SIG-M5 (cell line): Measurements from ENCODE around the gene MOV10.

Experiments used
- DNase-seq: peaks from one replicate; lab custom pipeline; 2025; lab: John Stamatoyannopoulos, UW

Gene MOV10

DNA sequence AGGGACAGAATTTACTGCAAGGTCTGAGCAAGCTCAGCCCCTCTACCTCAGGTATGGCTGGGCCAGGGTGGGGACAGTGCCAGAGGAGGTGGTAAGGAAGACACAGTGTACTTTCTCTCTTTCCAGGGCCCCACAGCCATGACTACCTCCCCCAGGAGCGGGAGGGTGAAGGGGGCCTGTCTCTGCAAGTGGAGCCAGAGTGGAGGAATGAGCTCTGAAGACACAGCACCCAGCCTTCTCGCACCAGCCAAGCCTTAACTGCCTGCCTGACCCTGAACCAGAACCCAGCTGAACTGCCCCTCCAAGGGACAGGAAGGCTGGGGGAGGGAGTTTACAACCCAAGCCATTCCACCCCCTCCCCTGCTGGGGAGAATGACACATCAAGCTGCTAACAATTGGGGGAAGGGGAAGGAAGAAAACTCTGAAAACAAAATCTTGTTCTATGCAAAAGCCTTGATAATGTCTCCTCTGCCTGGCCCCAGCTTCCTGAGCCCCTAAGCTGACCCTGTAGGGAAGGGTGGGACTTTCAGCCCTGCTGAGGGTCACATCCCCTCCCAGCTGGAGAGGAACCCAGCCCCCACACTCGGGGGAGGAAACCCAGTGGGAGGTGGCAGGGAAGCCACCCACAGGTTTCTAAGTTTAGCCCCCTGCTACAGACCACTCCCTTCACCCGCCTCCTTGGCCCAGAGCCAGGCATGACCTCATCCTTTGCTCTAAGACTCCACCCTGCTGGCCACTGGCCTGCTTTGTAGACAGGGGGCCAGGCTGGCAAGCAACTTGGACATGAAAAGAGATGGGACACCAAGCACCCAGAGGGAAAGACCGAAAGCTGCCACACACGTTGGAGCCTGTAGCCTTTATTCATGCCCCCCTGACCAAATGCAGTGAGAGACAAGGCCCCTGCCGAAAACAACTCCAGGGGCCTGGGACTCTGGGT is 26.1 kb downstream of the MOV10 start:
- peak; percentile 46 for DNase-seq

DNA sequence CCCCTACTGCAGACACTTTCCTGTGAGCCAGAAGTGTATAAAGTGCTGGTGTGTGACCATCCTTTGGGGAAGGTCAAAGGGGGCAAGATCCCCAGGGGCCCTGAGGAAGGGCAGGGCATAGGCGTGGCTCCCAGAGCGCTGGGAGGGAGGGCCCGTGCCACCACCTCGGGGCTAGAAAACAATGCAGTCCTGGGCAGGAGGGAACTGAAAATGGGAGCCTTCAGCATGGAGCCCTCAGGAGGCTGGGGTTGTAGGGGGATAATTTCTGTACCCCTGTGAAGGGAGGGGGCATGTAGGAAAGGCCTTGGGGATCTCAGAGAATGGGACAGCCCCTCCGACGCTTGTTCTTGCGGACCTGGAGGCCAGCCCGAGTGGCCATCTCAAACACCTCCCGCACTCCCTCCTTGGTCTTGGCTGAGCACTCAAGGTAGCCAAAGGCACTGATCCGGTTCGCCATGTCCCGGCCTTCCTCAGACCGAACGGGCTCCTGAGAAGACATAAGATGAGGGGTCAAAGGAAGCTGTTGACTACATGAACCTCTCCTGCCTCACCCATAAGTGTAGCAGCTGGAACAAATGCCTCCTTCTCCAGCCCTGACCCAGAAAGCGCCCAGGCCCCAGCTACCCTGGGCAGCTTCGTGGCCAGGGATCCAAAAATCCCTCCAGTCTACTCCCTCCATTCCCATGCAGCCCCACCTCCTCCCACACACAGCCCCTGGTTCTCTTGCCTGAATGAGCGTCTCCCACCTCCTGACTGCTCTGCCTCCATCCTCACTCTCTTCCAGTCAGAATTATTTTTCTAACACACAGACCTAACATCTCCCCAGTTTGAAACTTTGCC is 27.0 kb downstream of the MOV10 start:
- DNase-seq = no peak

DNA sequence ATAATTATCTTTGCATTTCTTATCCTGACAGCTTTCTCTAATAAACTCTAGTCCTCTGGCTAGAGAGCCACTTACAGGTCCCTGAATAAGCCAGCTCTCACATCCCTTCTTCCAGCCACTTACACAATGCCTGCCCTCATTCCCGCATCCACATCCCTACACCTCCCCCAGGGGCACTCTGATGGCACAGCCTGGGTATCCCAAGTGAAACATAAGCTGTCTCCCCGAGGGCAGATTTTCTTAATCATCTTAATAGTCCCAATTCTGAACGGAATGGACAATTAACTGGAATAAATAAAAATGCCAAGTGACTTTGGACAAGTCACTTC is 27.6 kb downstream of the MOV10 start:
- no peak for DNase-seq

DNA sequence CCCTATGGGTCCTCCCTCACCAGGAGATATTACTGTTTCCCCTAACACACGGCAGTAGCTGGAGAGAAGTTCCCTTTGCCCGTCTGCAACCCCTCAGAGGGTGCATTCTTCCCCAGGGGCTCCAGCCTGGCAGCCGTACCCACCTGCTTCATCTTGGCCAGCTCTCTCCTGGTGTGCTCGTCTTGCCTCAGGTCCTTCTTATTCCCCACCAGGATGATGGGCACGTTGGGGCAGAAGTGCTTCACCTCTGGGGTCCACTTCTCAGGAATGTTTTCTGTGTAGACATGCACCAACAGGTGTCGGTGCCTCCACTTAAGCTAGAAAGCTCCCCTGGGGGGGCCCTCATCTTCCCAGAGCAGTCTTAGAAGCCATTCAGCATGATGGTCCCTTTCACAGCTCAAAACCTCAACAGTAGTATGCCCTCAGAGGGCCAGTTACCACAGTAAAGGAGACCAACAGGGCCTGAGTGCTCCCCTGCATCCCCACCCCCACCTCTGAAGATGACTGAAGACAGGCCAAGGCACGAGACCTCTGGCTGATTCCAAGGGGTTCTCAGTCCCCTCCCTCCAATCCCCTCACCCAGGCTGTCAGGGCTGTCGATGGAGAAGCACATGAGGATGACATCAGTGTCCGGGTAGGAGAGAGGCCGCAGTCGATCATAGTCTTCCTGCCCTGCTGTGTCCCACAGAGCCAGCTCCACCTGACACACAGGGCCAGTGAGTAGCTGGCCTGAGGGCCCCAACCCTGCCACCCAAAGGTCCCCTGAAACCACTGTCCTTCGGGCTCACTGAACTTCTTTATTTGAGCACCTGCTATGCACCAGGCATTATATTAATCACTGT is 28.2 kb downstream of the MOV10 start:
- DNase-seq = no peak

DNA sequence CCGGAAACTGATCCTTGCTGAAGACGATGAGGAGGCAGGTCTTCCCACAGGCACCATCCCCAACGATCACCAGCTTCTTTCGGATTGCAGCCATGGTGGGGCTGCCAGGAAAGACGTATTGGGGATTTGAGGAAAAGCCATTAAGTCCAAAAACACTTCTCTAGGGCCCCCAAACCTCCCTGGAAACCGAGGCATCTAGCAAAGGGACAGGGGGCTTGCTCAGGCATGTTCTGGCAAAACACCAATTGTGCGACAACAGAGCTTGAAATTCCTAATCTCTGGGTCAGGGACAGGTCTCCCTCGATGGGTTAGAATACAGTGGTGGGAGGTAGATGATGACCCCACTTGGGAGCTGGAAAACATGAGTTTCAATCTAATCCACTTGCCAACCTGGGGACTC is 29.2 kb downstream of the MOV10 start:
- no peak for DNase-seq

DNA sequence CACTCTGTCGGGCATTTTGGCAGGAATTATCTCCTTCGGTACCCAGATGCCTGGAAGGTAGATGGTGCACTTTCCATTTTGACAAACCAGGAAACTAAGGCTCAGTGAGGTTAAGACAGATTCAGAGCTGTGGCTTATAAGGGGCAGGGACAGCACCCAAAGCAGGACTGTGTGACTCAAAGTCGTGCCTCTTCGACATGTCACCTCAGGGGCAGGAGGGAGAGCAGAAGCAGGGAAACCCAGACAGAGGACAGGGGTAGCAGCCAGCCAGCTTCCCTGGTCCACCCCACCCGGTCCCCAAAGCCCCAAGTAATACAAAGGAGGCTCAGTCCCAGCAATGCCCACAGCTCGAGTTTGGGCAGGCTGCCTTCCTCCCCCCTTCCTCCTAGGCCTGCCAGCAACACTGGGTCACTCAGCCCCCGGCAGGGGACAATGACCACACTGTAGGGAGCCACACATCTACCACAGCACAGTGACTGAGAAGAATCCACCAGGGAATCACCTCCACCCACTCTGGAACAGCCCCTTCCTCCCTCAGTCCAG is 30.0 kb downstream of the MOV10 start:
- DNase-seq = no peak

DNA sequence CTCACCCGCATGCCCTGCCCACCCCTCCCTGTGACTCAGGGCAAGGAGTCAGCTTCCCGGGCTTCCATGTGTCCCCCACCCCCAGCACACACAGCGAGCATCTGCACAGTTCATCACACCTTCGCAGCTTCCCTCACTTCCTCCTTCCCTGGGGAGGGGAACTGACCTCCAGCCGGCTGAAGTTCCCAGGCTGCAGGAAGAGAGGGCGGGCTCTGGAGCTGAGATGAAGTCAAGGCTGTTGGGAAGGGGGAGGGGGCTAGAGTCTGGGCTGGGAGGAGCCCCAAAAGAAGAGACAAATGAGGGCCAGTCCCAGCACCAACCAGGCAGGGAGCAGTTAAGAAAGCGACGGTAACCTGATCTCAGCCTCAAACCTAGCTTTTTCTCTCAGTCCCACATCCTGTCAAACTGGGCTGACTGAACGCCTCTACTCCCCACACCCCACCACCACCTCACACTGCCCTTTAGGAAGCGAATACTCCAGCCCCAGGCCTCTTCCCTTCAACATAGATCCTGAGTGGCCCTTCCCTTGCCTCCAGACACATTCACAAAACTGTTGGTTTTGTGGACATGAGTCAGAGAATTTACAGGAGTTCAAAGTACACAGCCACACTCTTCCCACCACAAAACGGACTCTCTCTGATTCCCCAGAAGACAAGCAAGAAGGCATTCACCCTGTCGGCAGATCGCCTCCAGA is 30.6 kb downstream of the MOV10 start:
- no peak for DNase-seq

DNA sequence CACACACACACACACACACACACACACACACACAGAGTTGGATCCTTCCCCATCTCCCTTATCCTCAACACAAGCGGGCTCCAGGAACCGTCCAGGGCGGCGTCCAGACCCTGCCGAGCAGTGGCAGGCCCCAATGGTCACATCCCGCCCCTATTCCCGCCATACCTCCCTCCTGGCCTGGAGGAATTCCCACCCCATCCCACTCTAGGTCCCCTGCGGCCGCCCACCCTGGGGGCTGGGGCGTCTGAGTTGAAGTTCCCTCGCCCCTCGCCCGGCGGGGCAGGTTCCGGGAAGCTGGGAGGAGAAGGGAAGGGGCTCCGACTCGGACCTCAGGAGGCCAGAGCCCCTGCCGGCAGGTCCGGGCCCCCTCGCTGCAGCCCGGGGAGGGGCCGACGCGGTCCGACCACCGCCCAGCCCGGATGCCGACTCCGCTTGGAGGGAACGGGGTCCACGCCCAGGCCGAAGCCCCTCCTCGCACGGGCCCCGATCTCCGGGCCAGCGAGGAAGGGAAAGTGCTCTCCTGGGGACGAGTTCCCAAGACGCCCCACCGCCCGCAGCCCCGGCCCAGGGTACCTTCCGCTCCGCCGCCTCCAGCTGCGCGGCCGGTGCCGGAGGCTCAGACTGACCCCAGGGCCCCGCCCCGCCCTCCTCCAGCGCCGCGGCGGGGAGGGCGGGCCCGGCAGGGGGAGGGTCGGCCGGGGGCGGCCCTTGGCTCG is 32.2 kb downstream of the MOV10 start, which contains the start of gene RHOC:
Gene RHOC, minus strand, starts transcription at position 623 of the 716 bp plus-strand sequence. CDS start 3,328 bp downstream, outside the sequence.
- DNase-seq = no peak

DNA sequence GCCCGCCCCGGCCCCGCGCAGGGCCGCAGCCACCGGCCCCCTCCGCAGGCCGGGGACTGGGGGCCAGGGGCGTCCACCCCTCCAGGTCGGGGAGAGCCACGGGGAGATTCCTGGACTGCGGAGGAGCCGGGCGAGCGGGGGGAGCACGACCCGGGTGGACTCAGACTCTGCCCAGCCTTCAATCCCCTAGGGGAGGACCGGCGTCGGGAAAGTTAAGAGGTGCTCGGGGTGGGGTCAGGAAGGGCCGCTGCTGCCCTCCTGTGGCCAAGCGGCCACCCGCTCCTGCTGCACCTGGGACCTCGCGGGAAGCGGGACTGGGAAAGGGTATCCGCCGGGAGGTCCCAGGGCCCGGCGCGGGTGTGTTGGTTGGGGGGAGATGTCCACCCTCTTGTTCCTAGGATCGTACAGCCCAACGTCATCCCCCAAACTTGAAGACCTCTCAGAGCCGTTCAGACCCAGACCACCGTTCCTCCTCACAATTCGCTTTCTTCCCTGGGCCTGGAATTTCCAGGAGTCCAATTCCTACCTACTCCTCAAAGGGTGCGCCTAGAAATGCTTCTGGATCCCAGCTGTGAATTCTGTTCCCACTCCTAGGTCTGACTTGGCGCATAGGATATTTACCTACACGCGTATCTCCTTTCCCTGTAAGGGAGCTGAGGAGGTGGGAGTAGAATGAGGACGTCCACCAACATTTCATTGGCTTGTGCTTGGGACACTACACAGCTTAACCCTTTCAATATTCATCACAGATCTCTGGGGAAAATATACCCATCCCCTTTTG is 33.0 kb downstream of the MOV10 start:
- no peak for DNase-seq

DNA sequence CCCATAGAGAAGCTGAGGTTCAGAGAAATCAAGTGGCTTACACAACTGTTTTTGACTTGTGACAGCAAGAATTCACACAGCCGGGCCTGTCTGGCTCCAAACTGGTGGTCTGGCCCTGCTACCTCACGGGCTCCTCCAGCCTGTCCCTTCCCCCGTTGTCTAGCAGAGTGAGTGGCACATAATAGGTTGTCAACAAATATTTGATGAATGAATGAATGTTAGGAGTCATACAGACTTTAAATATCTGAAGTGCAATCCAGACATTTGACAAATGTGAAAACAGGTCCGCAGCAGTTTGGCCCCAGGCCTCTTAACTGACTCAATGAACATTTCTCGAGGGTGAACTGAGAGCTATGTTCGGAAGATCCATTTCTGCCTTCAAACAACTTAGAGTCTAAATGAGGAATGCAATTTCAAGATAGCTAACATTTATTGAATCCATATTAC is 33.6 kb downstream of the MOV10 start:
- no peak for DNase-seq

DNA sequence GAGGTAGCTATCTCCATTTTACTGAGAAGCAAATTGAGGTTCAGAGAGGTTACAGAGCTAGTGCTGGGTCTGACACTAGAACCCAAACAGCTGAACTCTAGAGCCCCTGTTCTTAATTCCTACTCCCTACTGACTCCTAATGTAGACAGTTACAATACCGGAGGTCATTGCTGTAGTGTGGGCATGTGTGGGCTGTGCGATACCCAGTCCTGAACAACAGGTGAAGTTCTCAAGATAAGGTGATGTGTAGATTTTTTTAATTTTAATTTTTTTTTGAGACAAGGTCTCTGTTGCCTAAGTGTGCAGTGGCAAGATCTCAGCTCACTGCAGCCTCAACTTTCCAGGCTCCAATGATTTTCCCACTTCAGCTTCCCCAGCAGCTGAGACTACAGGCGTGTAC is 34.0 kb downstream of the MOV10 start:
- DNase-seq = no peak

DNA sequence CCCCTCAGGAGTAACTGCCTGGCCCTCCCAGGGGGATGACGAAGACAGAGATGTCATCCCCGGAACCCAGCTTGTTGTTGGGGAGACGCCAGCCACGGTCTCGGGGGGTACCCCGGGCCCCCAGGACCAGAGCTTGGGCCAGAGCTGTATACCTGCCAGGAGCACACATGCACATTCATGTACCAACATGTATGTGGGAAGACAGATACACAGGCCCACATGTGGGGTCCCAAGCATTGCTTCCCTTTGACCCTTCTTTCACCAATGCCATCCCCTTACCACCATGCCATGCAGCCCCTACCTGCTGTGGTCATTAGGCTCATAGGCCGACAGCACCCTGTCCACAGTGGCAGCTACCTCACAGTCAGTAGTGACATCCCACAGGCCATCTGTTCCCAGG is 35.7 kb downstream of the MOV10 start:
- no peak for DNase-seq

DNA sequence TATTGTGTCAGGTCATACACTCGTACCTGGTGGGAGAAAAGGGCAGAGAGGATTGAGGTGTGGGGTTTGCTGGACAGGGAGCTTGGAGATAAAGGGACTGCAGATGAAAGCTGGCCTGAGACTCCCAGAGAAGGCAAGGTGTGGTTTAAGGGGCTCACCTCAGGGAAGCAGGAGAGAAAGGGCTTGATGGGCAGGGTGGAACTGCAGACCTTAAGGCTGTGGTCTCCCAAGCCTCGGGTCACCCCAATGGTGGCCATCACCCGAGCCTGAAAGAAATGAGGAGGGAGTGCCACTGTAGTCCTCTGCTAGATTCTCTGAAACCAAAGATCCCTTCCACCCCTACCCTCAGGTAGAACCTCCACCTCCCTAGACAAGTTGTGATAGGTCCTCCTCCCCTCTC is 36.1 kb downstream of the MOV10 start:
- no peak for DNase-seq

DNA sequence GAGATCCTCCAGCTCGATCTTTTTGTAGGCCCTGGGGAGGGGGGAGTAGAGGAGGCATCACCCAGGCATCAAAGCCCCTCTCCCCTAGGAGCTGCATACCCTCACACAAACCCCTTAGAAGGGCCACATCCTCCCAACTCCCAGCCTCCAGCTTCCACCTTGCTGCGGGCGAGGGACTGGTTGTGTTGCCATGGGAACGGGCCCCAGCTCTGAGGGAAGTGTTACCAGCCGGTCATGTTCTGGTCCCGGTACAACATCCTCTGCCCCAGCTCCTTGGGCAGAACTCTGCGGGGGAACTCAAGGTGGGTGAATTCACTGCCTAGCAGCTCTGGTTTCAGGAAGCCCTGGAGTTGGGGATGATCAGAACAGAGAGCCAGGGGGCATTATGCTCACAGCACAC is 36.6 kb downstream of the MOV10 start:
- no peak for DNase-seq

DNA sequence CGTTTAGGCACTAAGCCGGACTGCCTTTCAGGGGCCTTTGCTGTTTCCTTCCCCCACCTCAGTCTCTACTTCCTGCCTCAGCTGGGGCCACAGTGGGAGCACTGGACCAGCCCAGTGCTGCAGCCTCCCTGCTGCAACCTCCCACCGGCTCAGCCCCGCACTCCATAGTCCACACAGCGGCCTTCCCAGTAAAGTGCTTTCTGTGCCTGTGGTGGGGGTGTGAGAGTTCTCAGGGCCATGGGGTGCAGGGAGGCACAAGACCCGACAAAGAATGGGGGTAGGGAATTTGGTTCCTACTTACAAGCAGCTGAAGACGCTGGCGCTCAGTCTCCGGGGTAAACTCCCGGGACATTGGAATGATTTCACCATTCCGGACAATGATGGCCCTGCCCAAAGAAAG is 37.2 kb downstream of the MOV10 start:
- DNase-seq = no peak

DNA sequence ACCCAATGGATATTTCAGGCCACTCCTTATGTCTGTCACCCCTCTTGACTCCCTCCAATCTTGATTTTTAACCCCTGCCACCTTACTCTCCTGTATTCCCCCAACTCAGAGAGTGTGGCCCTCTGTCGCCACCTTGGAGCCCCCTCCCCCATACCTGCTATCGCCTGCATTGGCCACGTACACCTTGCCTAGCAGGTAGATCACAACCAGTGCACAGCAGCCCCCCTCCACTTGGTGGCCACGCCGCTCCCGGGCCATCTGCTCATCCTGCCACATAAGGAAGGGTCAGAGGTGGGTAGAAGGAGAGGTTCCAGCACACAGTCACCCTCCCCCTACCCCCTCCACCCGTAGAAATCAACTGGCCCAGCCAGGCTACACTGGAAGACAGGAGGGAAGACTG is 37.7 kb downstream of the MOV10 start:
- DNase-seq = no peak

DNA sequence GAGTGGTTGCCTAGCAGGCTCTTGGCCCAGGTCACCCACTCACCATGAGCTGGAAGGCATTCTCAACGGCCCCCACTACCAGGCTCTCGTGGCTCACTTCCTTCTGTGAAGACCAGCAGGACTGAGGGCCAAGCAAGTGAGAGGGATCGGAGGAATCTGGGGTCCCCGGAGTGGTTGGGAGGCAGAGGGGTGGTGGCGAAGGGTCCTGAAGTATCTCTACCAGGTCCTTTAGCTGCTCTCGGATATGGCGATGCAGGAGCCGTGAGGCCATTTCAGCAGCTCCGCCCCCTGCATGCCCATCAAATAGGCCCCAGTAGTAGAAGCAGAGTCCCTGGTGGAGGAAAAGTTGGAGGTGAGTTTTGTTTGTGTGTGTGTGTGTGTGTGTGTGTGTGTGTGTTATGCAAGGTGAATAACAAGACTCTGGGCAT is 38.3 kb downstream of the MOV10 start:
- DNase-seq = no peak

DNA sequence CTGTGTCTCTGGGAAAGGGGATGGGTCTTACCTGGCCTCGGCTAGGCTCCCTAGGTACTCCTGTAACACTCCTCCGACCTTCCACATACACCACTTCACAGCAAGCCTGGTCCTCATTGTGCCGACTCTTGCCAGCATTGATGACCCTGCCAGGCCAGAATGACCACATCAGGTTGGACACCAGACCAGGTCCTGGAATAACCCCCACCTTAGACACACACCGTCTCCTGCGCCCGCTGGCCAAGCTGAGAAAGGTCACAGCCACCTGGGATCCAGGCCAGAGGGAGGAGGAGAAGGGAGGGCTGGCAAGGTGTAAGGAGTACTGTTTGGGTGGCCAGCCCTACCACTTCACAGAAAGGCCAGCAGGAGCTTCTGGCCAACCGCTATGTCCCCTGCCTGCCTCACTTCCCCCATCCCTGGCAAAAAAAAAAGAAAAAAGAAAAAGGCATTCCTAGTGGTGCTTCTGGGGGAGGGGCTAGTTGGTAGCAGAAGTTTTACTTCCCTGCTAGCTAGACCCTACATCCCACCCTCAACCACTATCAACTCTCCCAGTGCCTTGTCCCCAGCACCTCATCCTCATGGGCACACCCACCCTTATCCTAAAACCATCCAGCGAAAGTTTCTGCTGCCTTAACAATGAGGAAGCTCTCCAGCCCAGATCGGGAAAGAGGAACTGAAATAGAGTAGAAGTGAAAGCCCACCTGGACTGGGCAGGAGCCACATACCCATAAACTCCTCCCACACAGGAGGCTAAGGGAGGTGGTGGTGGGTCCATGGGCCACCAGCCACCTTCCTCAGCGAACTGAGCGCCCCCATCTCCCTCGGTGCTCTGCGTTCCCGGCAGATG is 39.2 kb downstream of the MOV10 start:
- DNase-seq = peak; percentile 24
